Endothelial cell of umbilical vein (primary cell): ENCODE data around the gene C2CD4D. TPM values are rescaled to one million over a fixed set of nuclear protein-coding genes. Genes with fewer than 3 reads are reported as not detected.

ENCODE experiments used
- BruUV-seq: library from RNA; stranded (reverse); fragments of 400-500 nt; replicated peaks from 2 replicates; lab custom pipeline; 2021; lab: Mats Ljungman, UMichigan
- CTCF ChIA-PET: fragments of 300-600, 350-600 bp; sonication (Branson Sonifier 250); formaldehyde crosslinking; loops from one replicate; lab custom pipeline; 2021; ENCODE audit warnings: antibody characterized with exemption, inconsistent platforms; lab: Charles Lee
- POLR2A ChIA-PET: fragments of 300-600, 350-600 bp; sonication (Branson Sonifier 250); formaldehyde crosslinking; loops from one replicate; lab custom pipeline; 2021; ENCODE audit warnings: antibody characterized with exemption, inconsistent platforms; lab: Charles Lee
- DNase-seq: peaks from one replicate; pipeline ENCODE4 v3.0.0-alpha.2; 2011; ENCODE audit warnings: low read depth, low spot score
- FAIRE-seq: peaks from 2 replicates; lab custom pipeline; 2011; peaks lifted over from hg19 to GRCh38; lab: Jason Lieb, UNC
- H2AFZ ChIP-seq: 2 replicates; pipeline ENCODE4 v1.6.0; 2012; ENCODE audit warnings: low read depth, low read length, control low read depth, inconsistent platforms
- H3K27ac ChIP-seq: 2 replicates; pipeline ENCODE4 v1.5.1; 2011; ENCODE audit warnings: low read depth, mild to moderate bottlenecking, control low read depth, low read length, moderate library complexity; ENCODE audit not compliant: insufficient read depth
- H3K27me3 ChIP-seq, 2 experiments: 2 replicates each; pipeline versions ENCODE4 v1.6.0 to v1.6.1; 2011; ENCODE audit warnings: low read length in 2 of 2, mixed read lengths in 1 of 2; ENCODE audit not compliant: control insufficient read depth in 2 of 2, insufficient read depth in 2 of 2
- H3K36me3 ChIP-seq, 2 experiments: 2 replicates in 1 of 2; 3 replicates in 1 of 2; pipeline ENCODE4 v1.5.1; 2011; ENCODE audit warnings: low read length in 2 of 2, mild to moderate bottlenecking in 1 of 2, moderate library complexity in 1 of 2; ENCODE audit not compliant: control insufficient read depth in 2 of 2, insufficient read depth in 2 of 2; ENCODE audit errors: extremely low read depth in 1 of 2
- H3K4me1 ChIP-seq: 3 replicates; pipeline ENCODE4 v1.5.1; 2011; ENCODE audit warnings: mild to moderate bottlenecking, low read length; ENCODE audit not compliant: control insufficient read depth, insufficient read depth; ENCODE audit errors: extremely low read depth
- H3K4me2 ChIP-seq: 2 replicates; pipeline ENCODE4 v1.6.1; 2011; ENCODE audit warnings: low read length, control low read depth, mixed read lengths; ENCODE audit not compliant: insufficient read depth
- H3K4me3 ChIP-seq, 3 experiments: fragments of 200-600 bp in 1 of 3; sonication (generic), shearing (Covaris generic) in 1 of 3; replicated peaks in 1 of 3; 2 replicates each; pipeline ENCODE4 v1.5.1; 2011 to 2016; ENCODE audit warnings: control low read depth in 3 of 3, low read length in 3 of 3, mild to moderate bottlenecking in 2 of 3, inconsistent platforms in 1 of 3, low read depth in 1 of 3, moderate library complexity in 1 of 3; ENCODE audit not compliant: insufficient read depth in 1 of 3
- H3K79me2 ChIP-seq: 2 replicates; pipeline ENCODE4 v1.6.0; 2012; ENCODE audit warnings: low read length, inconsistent platforms; ENCODE audit not compliant: control insufficient read depth, insufficient read depth
- H3K9ac ChIP-seq: replicated peaks from 2 replicates; pipeline ENCODE3; 2011; ENCODE audit warnings: low read length, control low read depth; ENCODE audit not compliant: insufficient read depth; ENCODE audit errors: extremely low read depth
- H3K9me1 ChIP-seq: replicated peaks from 3 replicates; pipeline ENCODE4 v1.6.0; 2011; ENCODE audit warnings: mild to moderate bottlenecking, low read length; ENCODE audit not compliant: control insufficient read depth, insufficient read depth; ENCODE audit errors: extremely low read depth
- H3K9me3 ChIP-seq: replicated peaks from 2 replicates; pipeline ENCODE4 v1.5.1; 2012; ENCODE audit warnings: low read length, inconsistent platforms; ENCODE audit not compliant: control insufficient read depth, insufficient read depth
- H4K20me1 ChIP-seq: replicated peaks from 2 replicates; pipeline ENCODE3; 2011; ENCODE audit warnings: mild to moderate bottlenecking, low read length; ENCODE audit not compliant: control insufficient read depth, insufficient read depth; ENCODE audit errors: extremely low read depth
- CTCF ChIP-seq, 2 donors: IDR thresholded peaks; 1 replicate in 1 of 2; 2 replicates in 1 of 2; pipeline ENCODE4 v1.5.1; 2011; ENCODE audit warnings: low read length in 2 of 2, mild to moderate bottlenecking in 2 of 2, moderate library complexity in 2 of 2, control low read depth in 1 of 2, inconsistent platforms in 1 of 2, low read depth in 1 of 2; ENCODE audit not compliant: insufficient read depth in 1 of 2; ENCODE audit errors: extremely low read depth in 1 of 2
- EZH2 ChIP-seq: IDR thresholded peaks from 2 replicates; pipeline ENCODE4 v1.6.1; 2012; ENCODE audit warnings: borderline replicate concordance, low read depth, mild to moderate bottlenecking, moderate library complexity, low read length, inconsistent platforms; ENCODE audit not compliant: severe bottlenecking
- FOS ChIP-seq: IDR thresholded peaks from 2 replicates; pipeline ENCODE4 v1.6.1; 2011; ENCODE audit warnings: mild to moderate bottlenecking, low read length, moderate library complexity, borderline replicate concordance; ENCODE audit not compliant: insufficient read depth
- GATA2 ChIP-seq: IDR thresholded peaks from 2 replicates; pipeline ENCODE4 v1.7.0; 2011; ENCODE audit warnings: low read depth, mild to moderate bottlenecking, moderate library complexity, mixed read lengths, low read length; ENCODE audit not compliant: insufficient read length, insufficient read depth
- JUN ChIP-seq: IDR thresholded peaks from 2 replicates; pipeline ENCODE4 v1.6.1; 2011; ENCODE audit warnings: borderline replicate concordance, low read depth; ENCODE audit not compliant: insufficient read length, insufficient read depth
- MAX ChIP-seq: IDR thresholded peaks from 2 replicates; pipeline ENCODE4 v1.6.1; 2011; ENCODE audit not compliant: insufficient read depth, insufficient read length
- MYC ChIP-seq: IDR thresholded peaks from one replicate; pipeline ENCODE4 v1.6.1; 2011; ENCODE audit warnings: mild to moderate bottlenecking, low read depth, low read length
- POLR2A ChIP-seq: IDR thresholded peaks from 2 replicates; pipeline ENCODE4 v1.6.1; 2012; ENCODE audit warnings: low read depth, mild to moderate bottlenecking, control low read depth, low read length
- POLR2AphosphoS5 ChIP-seq: IDR thresholded peaks from 2 replicates; pipeline ENCODE4 v1.6.1; 2012; ENCODE audit warnings: low read depth, mild to moderate bottlenecking, control low read depth, low read length, moderate library complexity; ENCODE audit not compliant: insufficient read depth
- dilution Hi-C: fragments of 300-500 bp; cut with MboI; formaldehyde crosslinking; loops from one replicate; pipeline ENCODE4 v1.15.0; 2019; ENCODE audit warnings: low sequenced_read_pairs; ENCODE audit not compliant: extremely low pct_ligation_motif_present
- intact Hi-C: fragments of 100-400 bp; cut with micrococcal nuclease; formaldehyde crosslinking; loops from one replicate; pipeline ENCODE4 v1.10.0; 2022
- polyA plus RNA-seq, 4 experiments: library from polyadenylated mRNA; depleted of rRNA in 3 of 4; stranded (reverse) in 3 of 4; unstranded in 1 of 4; fragments of >200 nt; gene quantifications; 2 replicates each; pipeline versions ENCODE4 v1.2.1 to v1.2.3, GENCODE V29; 2011 to 2012; ENCODE audit warnings: missing spikeins in 1 of 4
- total RNA-seq: library from RNA; stranded (reverse); gene quantifications from 2 replicates; pipeline ENCODE4 v1.2.3, GENCODE V29; 2021

C2CD4D gene
- total and polyA plus RNA-seq, 2 donors (not counting 3 experiments of a cell fraction or from before 2014, with no cell fraction given) = not detected

- intact Hi-C loops = loop anchor here (2.0 to 5.0 kb wide), 2 partner anchors 20 to 58 kb away; partner anchors contain the start of gene THEM4
- H3K27ac ChIP-seq = no peak overlapping the region
These were observed 9.5 kb upstream of the C2CD4D start for GRCh38 chr1:151849126-151849525.

More at GRCh38 chr1:151849126-151849525, 9.5 kb upstream of the C2CD4D start:
- Histone ChIP-seq H3K27me3 (peaks cover 3 to 9% of the 10 kb centered on the region in 2 experiments), H3K4me3 (no peak overlapping the region), H3K9me3 (no peaks in the 10 kb centered on the region), H2AFZ (no peak overlapping the region), H3K9me1 (no peaks in the 10 kb centered on the region), H3K36me3 (no peaks in the 10 kb centered on the region), H3K4me1 (peaks cover 17% of the 10 kb centered on the region), H4K20me1 (no peaks in the 10 kb centered on the region), H3K4me2 (no peak overlapping the region), H3K79me2 (no peaks in the 10 kb centered on the region), H3K9ac (no peak overlapping the region)
- dilution Hi-C loops = no loop called here
- no peak for TF ChIP-seq POLR2AphosphoS5
- no peak for TF ChIP-seq FOS
- TF ChIP-seq MYC = no peak
- TF ChIP-seq MAX = no peak
- TF ChIP-seq POLR2A = no peak
- no peak for TF ChIP-seq JUN
- no peak for TF ChIP-seq EZH2
- no peak for TF ChIP-seq CTCF (IDR thresholded peaks at IDR 0.05; ENCODE audit: extremely low read depth in 1 of 2, insufficient read depth in 1 of 2, low read depth in 1 of 2, low read length in 2 of 2)
- no peak for TF ChIP-seq GATA2
- POLR2A ChIA-PET = no interaction called here
- DNase-seq (no peak), FAIRE-seq (no peak)
- BruUV-seq = no TSS peak
- CTCF ChIA-PET = interaction anchor here (1.3 to 3.6 kb wide), 4 partner anchors 9 to 40 kb away, joined by 3 to 22 read pairs (median 6); no protein-coding TSS in a partner anchor
